Measurements from ENCODE around the gene CDKAL1. TPM values are rescaled to one million over a fixed set of nuclear protein-coding genes. Genes with fewer than 3 reads are reported as not detected.

The CDKAL1 gene
- total and polyA plus RNA-seq, 10 donors = 4.8 to 26.9 (median 20.1) TPM

DNA sequence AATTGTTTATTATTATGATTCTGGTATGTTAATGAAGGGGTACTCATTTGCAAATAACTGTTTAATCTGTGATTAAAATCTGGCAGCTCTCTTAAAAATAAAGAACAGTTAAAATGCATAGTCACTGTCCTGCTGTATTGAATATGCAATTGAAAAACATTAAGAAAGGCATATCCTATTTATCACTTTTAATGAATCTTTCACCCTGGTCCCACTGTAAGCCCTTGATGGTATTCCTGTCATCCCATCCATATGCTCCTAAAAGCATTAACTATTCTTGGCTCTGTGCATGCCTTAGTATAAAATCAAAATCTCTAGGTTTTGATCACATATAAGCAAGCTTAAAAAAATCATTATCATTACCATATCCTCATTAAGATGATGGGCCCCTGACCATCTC, 648.3 kb downstream of the CDKAL1 start:
- intact Hi-C loops (cut with DNase I; ENCODE audit: low total_unique reads) = no loop called here
- Histone ChIP-seq H3K27ac (no peak overlapping the region), H3K36me3 (peaks cover 0 to 13% (median 0%) of the 10 kb centered on the region in 6 donors), H3K4me3 (no peak overlapping the region), H3K9me3 (peaks cover 0 to 16% (median 12%) of the 10 kb centered on the region in 8 donors), H3K27me3 (replicated peaks in 1 of 7) (no peaks in the 10 kb centered on the region), H3K4me1 (no peaks in the 10 kb centered on the region)
- TF ChIP-seq, protein P1, sequence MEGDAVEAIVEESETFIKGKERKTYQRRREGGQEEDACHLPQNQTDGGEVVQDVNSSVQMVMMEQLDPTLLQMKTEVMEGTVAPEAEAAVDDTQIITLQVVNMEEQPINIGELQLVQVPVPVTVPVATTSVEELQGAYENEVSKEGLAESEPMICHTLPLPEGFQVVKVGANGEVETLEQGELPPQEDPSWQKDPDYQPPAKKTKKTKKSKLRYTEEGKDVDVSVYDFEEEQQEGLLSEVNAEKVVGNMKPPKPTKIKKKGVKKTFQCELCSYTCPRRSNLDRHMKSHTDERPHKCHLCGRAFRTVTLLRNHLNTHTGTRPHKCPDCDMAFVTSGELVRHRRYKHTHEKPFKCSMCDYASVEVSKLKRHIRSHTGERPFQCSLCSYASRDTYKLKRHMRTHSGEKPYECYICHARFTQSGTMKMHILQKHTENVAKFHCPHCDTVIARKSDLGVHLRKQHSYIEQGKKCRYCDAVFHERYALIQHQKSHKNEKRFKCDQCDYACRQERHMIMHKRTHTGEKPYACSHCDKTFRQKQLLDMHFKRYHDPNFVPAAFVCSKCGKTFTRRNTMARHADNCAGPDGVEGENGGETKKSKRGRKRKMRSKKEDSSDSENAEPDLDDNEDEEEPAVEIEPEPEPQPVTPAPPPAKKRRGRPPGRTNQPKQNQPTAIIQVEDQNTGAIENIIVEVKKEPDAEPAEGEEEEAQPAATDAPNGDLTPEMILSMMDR (IDR thresholded peaks at IDR 0.05 in 8 of 11, conservative IDR thresholded peaks at IDR 0.05 in 3 of 11) = no peak
- TF ChIP-seq POLR2AphosphoS5 (IDR thresholded peaks at IDR 0.05) = no peak
- DNase-seq = no peak

DNA sequence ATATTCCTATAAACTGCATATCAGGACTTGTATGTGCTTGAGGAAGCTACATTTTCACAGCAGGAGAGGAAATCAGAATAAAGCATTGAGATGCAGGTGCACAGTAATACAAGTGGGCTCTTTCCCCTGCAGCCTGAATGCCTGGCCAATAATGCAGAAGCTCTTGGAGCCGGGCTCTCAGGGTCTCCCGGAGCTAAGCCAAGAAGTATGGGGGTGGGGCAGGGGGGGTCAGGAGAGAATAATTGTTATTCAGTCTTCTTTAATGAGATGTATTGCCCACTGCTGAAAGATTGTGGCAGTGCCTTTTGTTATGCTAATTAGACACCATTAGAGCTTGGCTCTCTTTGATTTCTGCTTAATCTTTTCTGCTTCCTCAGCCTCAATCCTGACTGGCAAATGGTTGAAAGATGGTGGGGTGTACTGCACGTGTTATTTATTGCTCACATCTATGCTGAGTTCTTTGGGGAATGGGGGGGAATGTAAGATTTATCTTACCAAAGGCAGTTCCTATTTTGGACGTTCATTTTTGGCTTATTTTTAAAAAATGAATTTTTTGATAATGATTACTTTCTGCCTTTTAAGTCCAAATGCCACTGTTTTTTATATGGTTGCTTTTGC, 651.7 kb downstream of the CDKAL1 start:
- Histone ChIP-seq H3K9me3 (peaks cover 0 to 4% (median 1%) of the 10 kb centered on the region in 8 donors), H3K27me3 (replicated peaks in 1 of 7) (no peaks in the 10 kb centered on the region), H3K4me3 (no peak overlapping the region), H3K36me3 (peaks cover 0 to 9% (median 0%) of the 10 kb centered on the region in 6 donors), H3K27ac (no peak overlapping the region), H3K4me1 (peaks cover 0 to 9% (median 4%) of the 10 kb centered on the region in 6 donors)
- 66 to 80% (median 68%) methylated on average over 4 of the region's 4 CpGs for WGBS, 5 donors
- TF ChIP-seq POLR2AphosphoS5 (IDR thresholded peaks at IDR 0.05) (no peak), POLR2A (IDR thresholded peaks at IDR 0.05) (no peak)
- TF ChIP-seq, protein P1 (IDR thresholded peaks at IDR 0.05 in 8 of 11, conservative IDR thresholded peaks at IDR 0.05 in 3 of 11) = no peak
- no peak for DNase-seq
- intact Hi-C loops (cut with DNase I; ENCODE audit: low total_unique reads) = no loop called here

DNA sequence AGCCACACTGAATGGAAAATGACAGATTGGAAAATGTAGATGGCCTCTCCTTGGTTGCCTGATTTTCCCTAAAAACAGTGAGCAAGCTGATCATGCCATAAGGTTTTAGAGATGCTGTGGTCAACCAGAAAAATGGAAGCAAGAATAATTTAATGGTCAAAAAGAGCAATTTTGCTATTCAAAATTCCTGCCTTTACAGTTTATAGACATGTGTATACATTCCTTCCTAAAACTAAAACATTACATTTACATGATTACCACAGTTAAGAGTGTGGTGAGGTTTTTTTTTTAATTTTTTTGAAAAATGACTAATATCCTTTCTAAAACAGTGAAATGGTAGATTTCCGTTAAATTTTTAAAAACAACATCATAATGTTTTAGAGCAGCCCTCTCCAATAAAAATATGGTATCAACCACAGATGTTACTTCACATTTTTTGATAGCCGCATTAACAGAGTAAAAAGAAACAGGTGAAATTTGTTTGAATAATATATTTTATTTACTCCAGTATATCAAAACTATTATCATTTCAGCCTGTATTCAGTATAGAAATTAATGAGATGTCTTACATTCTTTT, 652.3 kb downstream of the CDKAL1 start:
- WGBS, 5 donors = 38 to 48% (median 46%) methylated on average over 2 of the region's 2 CpGs

DNA sequence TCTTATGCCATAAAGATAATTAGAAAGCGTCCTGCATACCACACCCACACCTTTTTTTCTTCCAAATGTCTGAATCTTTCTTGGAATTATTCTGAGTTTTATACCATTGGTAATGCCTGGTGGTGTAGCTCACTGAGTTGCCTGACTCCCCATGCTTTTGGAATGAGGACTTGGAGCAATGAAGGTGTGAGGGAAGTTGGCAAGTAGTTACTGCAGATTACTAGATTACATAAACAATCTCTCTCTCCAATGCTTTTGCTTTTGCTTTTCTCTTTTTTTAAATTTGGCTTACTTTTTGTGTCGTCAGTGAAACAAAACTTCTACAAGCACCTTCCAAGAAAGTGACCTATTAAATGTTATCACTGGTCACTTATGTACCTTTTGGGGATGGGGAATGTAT, 653.2 kb downstream of the CDKAL1 start:
- Histone ChIP-seq H3K27me3 (replicated peaks in 1 of 7) (no peaks in the 10 kb centered on the region), H3K4me1 (peaks cover 0 to 14% (median 4%) of the 10 kb centered on the region in 6 donors), H3K4me3 (no peak overlapping the region), H3K27ac (no peak overlapping the region), H3K36me3 (peaks cover 0 to 5% (median 0%) of the 10 kb centered on the region in 6 donors), H3K9me3 (no peaks in the 10 kb centered on the region)
- no peak for DNase-seq
- intact Hi-C loops (cut with DNase I; ENCODE audit: low total_unique reads) = no loop called here
- TF ChIP-seq, protein P1 (IDR thresholded peaks at IDR 0.05 in 8 of 11, conservative IDR thresholded peaks at IDR 0.05 in 3 of 11) = no peak
- TF ChIP-seq POLR2AphosphoS5 (IDR thresholded peaks at IDR 0.05) = no peak
- TF ChIP-seq POLR2A (IDR thresholded peaks at IDR 0.05) = no peak
- 88 to 99% (median 94%) methylated on average over 2 of the region's 2 CpGs for WGBS, 5 donors

More for the DNA sequence above, 652.3 kb downstream of the CDKAL1 start:
- H3K27me3 ChIP-seq (replicated peaks in 1 of 7) = no peaks in the 10 kb centered on the region
- DNase-seq = no peak
- TF ChIP-seq, protein P1 (IDR thresholded peaks at IDR 0.05 in 8 of 11, conservative IDR thresholded peaks at IDR 0.05 in 3 of 11) = no peak
- TF ChIP-seq POLR2A (IDR thresholded peaks at IDR 0.05) (no peak), POLR2AphosphoS5 (IDR thresholded peaks at IDR 0.05) (no peak)
- H3K4me3 ChIP-seq = no peak overlapping the region
- no peak overlapping the region for H3K27ac ChIP-seq
- peaks cover 0 to 12% (median 4%) of the 10 kb centered on the region in 6 donors for H3K4me1 ChIP-seq
- no peaks in the 10 kb centered on the region for H3K9me3 ChIP-seq
- intact Hi-C loops (cut with DNase I; ENCODE audit: low total_unique reads) = no loop called here
- peaks cover 0 to 5% (median 0%) of the 10 kb centered on the region in 6 donors for H3K36me3 ChIP-seq

Data from spleen (tissue), 11 donors.